Body of pancreas (tissue), 4 donors: Measurements from ENCODE around the gene RNF17.

Experiments
- CTCF ChIP-seq, 7 experiments: fragments of 450-650 bp in 4 of 7; fragments of 200-600 bp in 3 of 7; sonication (generic) in 3 of 7; IDR thresholded peaks; one replicate each; pipeline ENCODE4 v1.5.1; 2016 to 2019; ENCODE audit warnings: antibody characterized with exemption in 7 of 7
- POLR2A ChIP-seq, 3 donors: fragments of 450-650 bp; IDR thresholded peaks; one replicate each; pipeline ENCODE4 v1.6.1; 2016; ENCODE audit warnings: antibody characterized with exemption in 3 of 3, mild to moderate bottlenecking in 2 of 3

- TF ChIP-seq CTCF (IDR thresholded peaks at IDR 0.05) (no peak), POLR2A (IDR thresholded peaks at IDR 0.05) (no peak)
Measured at GRCh38 chr13:24802074-24802473, 38.1 kb downstream of the RNF17 start.
